CD8-positive, alpha-beta memory T cell (primary cell): ENCODE measurements around the gene CHRNA4. TPM values are rescaled to one million over a fixed set of nuclear protein-coding genes. Genes with fewer than 3 reads are reported as not detected.

Source experiments
- CTCF ChIA-PET: fragments of 350-600 bp; sonication (Branson Sonifier 250); formaldehyde crosslinking; loops from one replicate; lab custom pipeline; 2021; ENCODE audit warnings: antibody characterized with exemption; lab: Charles Lee
- POLR2A ChIA-PET: fragments of 350-600 bp; sonication (Branson Sonifier 250); formaldehyde crosslinking; loops from one replicate; lab custom pipeline; 2021; ENCODE audit warnings: antibody characterized with exemption; lab: Charles Lee
- DNase-seq, 5 donors: peaks; one replicate each; pipeline versions ENCODE4 v3.0.0 to v3.0.0-alpha.2; 2020 to 2022; ENCODE audit warnings: mixed read lengths in 1 of 5
- H3K27ac ChIP-seq: one replicate; pipeline ENCODE4 v1.7.0; 2013; ENCODE audit warnings: low read depth, mild to moderate bottlenecking, low read length, moderate library complexity
- H3K27me3 ChIP-seq: 2 replicates; pipeline ENCODE4 v1.7.0; 2013; ENCODE audit warnings: low read length, mild to moderate bottlenecking; ENCODE audit not compliant: insufficient read depth, poor library complexity, severe bottlenecking
- H3K36me3 ChIP-seq: 2 replicates; pipeline ENCODE4 v1.7.0; 2013; ENCODE audit warnings: mild to moderate bottlenecking, low read length, moderate library complexity; ENCODE audit not compliant: insufficient read depth
- H3K4me1 ChIP-seq: 2 replicates; pipeline ENCODE4 v1.7.0; 2013; ENCODE audit warnings: mild to moderate bottlenecking, low read length, moderate library complexity; ENCODE audit not compliant: insufficient read depth
- H3K4me3 ChIP-seq: 2 replicates; pipeline ENCODE4 v1.7.0; 2013; ENCODE audit warnings: mild to moderate bottlenecking, low read length
- H3K9me3 ChIP-seq: 2 replicates; pipeline ENCODE4 v1.7.0; 2013; ENCODE audit warnings: mild to moderate bottlenecking, low read length
- H3K27ac Mint-ChIP-seq, 8 donors: one replicate each; pipeline ENCODE4 v1.8.0; 2020 to 2021; ENCODE audit warnings: mixed read lengths in 8 of 8, mild to moderate bottlenecking in 6 of 8, inconsistent platforms in 3 of 8, moderate library complexity in 3 of 8
- H3K27me3 Mint-ChIP-seq, 2 donors: one replicate each; pipeline ENCODE4 v1.8.0; 2020 to 2021; ENCODE audit warnings: mixed read lengths in 2 of 2, mild to moderate bottlenecking in 1 of 2, moderate library complexity in 1 of 2
- H3K36me3 Mint-ChIP-seq, 3 donors: one replicate each; pipeline ENCODE4 v1.8.0; 2020 to 2021; ENCODE audit warnings: mixed read lengths in 3 of 3, inconsistent platforms in 1 of 3, mild to moderate bottlenecking in 1 of 3
- H3K4me1 Mint-ChIP-seq, 3 donors: one replicate each; pipeline ENCODE4 v1.8.0; 2020 to 2021; ENCODE audit warnings: mixed read lengths in 3 of 3, inconsistent platforms in 1 of 3, mild to moderate bottlenecking in 1 of 3
- H3K4me3 Mint-ChIP-seq, 7 donors: one replicate each; pipeline ENCODE4 v1.8.0; 2020 to 2021; ENCODE audit warnings: mixed read lengths in 7 of 7, mild to moderate bottlenecking in 6 of 7, moderate library complexity in 4 of 7, inconsistent platforms in 2 of 7
- H3K9me3 Mint-ChIP-seq, 5 donors: one replicate each; pipeline ENCODE4 v1.8.0; 2020 to 2022; ENCODE audit warnings: mixed read lengths in 5 of 5, mild to moderate bottlenecking in 3 of 5, moderate library complexity in 2 of 5, inconsistent platforms in 1 of 5
- polyA plus RNA-seq: library from polyadenylated mRNA; unstranded; fragments of 300-500 nt; fragmentation: Illumina TruSeq; gene quantifications from one replicate; pipeline ENCODE4 v1.2.3, GENCODE V29; 2021
- total RNA-seq, 2 experiments: library from RNA; stranded (reverse); gene quantifications; one replicate each; pipeline ENCODE4 v1.2.3, GENCODE V29; 2021

CHRNA4 gene
- total and polyA plus RNA-seq, 3 experiments from 2014 or later, result not detected

DNA sequence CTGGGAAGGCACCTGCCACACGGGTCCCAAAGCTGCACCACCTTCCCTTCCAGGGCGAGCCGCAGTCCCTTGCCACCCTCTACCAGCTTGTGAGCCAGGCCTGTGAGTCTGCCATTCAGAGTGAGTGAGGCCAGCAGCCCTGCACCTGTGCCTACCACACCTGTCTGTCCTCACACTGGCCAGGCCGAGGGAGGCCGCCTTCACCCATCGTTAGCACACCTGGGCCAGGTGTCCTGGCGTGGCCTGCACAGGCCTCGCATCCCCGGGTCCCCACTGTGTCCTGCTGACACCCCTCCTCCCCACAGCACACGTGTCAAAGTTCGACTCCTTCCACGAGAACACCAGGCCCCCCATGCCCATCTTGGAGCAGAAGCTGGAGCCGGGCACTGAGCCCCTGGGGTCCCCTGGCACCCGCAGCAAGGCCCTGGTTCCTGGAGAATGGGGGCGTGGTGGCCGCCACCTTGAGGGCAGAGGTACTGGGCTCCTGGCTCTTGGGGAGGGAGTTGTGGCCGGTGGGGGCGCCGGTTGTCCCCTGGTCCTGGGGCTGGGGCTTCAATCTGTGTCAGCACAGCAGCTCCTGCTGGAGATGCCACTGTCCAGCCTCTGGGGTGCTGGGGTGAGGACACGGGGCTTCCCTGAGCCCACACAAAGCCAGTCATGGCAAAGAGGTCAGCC lies 33.0 kb downstream of the CHRNA4 start:
- ChIA-PET CTCF (no interaction called here), POLR2A (no interaction called here)
- H3K4me1 ChIP-seq, result peaks cover 13% of the 10 kb centered on the region
- no peak overlapping the region for H3K4me3 ChIP-seq
- H3K9me3 ChIP-seq, result no peaks in the 10 kb centered on the region
- peaks cover 0 to 5% (median 4%) of the 10 kb centered on the region in 3 donors for H3K4me1 Mint-ChIP-seq
- peaks cover 0 to 7% (median 0%) of the 10 kb centered on the region in 3 donors for H3K36me3 Mint-ChIP-seq
- H3K9me3 Mint-ChIP-seq, result peaks cover 4 to 11% (median 7%) of the 10 kb centered on the region in 5 donors
- H3K4me3 Mint-ChIP-seq, result no peak overlapping the region
- H3K27ac ChIP-seq, result no peak overlapping the region
- H3K36me3 ChIP-seq, result no peaks in the 10 kb centered on the region
- peak overlapping the region in 1 of 8 donors; percentile 19 for H3K27ac Mint-ChIP-seq
- H3K27me3 Mint-ChIP-seq, result peaks cover 2 to 17% of the 10 kb centered on the region in 2 donors
- no peak for DNase-seq
- no peaks in the 10 kb centered on the region for H3K27me3 ChIP-seq

DNA sequence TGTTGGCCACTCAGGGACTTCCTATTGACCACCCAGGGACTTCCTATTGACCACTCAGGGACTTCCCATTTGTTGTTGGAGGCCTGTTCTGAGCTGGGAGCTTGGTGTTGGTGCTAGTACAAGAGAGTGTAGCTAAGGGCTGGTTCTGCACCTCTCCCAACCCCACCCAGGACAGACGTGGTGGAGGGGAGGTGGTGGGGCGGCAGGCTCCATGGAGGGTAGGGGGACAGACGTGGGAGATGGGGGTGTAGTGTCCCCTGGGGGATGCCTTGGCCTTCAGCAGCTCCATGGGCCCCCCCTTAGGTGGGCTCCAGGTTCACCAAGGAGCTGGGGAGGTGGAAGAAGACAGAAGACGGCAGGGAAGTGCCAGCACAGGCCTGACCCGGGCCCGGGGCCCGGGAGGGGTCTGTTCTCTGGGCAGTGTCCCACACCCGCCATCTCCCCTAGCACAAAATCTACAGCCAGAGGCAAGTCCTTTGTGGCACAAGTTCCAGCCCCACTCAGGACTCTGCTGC lies 33.9 kb downstream of the CHRNA4 start:
- Mint-ChIP-seq H3K4me3 (peak overlapping the region in 2 of 7 donors; percentile 12 to 28), H3K36me3 (peaks cover 0 to 7% (median 0%) of the 10 kb centered on the region in 3 donors), H3K27me3 (peaks cover 2 to 20% of the 10 kb centered on the region in 2 donors), H3K9me3 (peaks cover 4 to 11% (median 7%) of the 10 kb centered on the region in 5 donors), H3K27ac (peak overlapping the region; percentile 42 to 98 (median 86)), H3K4me1 (peaks cover 0 to 5% (median 4%) of the 10 kb centered on the region in 3 donors)
- H3K27me3 ChIP-seq, result no peaks in the 10 kb centered on the region
- no peaks in the 10 kb centered on the region for H3K9me3 ChIP-seq
- CTCF ChIA-PET, result no interaction called here
- H3K4me3 ChIP-seq, result no peak overlapping the region
- H3K4me1 ChIP-seq, result peaks cover 13% of the 10 kb centered on the region
- DNase-seq, result no peak
- H3K36me3 ChIP-seq, result no peaks in the 10 kb centered on the region
- POLR2A ChIA-PET, result no interaction called here
- peak overlapping the region; percentile 44 for H3K27ac ChIP-seq

DNA sequence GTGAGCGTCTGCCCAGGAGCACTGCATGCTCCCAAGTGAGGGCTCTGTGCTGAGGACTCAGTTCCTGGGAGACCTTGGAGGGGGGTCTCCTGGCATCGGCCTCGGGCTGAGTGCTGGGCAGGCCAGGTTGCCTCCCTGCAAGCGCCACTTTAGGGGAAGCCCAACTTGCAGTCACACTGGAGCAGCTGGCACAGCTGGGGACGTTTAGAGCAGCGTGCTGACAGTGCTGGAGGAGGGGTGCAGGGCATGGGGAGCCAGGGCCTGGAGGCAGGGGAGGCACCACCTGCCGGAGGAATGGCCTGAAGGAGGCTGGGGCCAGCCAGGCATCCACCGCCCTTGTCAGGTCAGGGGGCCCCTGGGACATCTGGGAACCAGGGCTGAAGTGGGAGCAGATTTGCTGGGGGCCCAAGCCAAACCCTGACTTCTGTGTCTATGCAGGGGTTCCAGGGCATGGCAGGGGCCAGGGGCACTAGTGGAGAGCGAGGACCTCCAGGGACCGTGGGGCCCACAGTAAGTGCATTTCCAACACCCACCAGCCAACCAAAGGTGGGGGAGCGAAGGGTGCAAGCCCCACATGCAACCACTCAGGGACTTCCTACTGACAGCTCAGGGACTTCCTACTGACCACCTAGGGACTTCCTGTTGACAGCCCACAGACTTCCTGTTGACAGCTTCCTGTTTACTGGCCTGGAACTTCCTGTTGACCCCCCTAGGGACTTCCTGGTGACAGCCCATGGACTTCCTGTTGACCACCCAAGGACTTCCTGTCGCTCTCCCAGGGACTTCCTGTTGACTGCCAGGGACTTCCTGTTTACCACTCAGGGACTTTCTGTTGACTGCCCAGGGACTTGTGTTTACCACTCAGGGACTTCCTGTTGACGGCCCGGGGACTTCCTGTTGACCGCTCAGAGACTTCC lies 34.6 kb downstream of the CHRNA4 start:
- DNase-seq, result peak in 1 of 5 donors; percentile 37
- Histone ChIP-seq H3K36me3 (no peaks in the 10 kb centered on the region), H3K9me3 (no peaks in the 10 kb centered on the region), H3K27me3 (no peaks in the 10 kb centered on the region), H3K27ac (peak overlapping the region; percentile 44), H3K4me1 (peaks cover 13% of the 10 kb centered on the region), H3K4me3 (no peak overlapping the region)
- peaks cover 0 to 2% (median 0%) of the 10 kb centered on the region in 3 donors for H3K36me3 Mint-ChIP-seq
- ChIA-PET POLR2A (no interaction called here), CTCF (no interaction called here)
- peaks cover 0 to 7% (median 3%) of the 10 kb centered on the region in 5 donors for H3K9me3 Mint-ChIP-seq
- H3K4me1 Mint-ChIP-seq, result peaks cover 0 to 5% (median 4%) of the 10 kb centered on the region in 3 donors
- peaks cover 0 to 14% of the 10 kb centered on the region in 2 donors for H3K27me3 Mint-ChIP-seq
- H3K27ac Mint-ChIP-seq, result peak overlapping the region; percentile 42 to 98 (median 86)
- peak overlapping the region in 2 of 7 donors; percentile 12 to 28 for H3K4me3 Mint-ChIP-seq

DNA sequence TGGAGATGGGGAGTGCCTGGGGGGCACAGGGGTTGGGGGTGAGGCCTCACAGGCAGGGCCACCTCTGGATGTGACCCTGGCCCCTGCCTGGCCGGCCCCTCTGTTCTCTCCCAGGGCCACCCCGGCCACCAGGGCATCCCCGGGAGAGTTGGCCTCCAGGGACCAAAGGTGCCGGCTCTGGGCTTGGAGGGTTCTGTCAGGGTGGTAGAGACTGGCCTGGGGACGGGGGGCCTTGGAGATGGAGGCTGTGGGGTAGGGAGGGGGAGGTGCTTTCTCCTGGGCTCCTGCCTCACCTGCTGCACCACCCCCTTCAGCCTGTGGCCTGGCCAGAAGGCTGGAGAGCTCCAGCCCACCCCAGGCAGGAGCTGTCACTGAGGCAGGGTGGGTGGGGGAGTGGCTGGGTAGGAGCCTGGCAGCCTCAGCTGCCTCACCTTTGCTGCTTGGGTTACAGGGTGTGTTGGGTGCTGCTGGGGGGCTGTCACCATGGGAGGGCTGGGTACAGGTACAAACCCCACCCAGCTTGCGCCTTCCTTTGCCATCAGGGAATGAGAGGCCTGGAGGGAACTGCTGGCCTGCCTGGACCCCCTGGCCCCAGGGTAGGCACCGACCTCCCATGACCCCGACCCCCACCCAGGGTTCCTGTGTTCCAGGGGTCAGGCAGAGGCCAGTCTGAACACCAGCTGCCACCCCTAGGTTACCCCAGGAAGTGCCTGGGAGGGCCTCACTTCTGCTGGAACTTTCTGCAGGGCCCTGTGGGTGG lies 35.4 kb downstream of the CHRNA4 start:
- ChIA-PET POLR2A (no interaction called here), CTCF (no interaction called here)
- H3K4me1 ChIP-seq, result peaks cover 13% of the 10 kb centered on the region
- Mint-ChIP-seq H3K36me3 (no peaks in the 10 kb centered on the region), H3K9me3 (peaks cover 0 to 7% (median 0%) of the 10 kb centered on the region in 5 donors), H3K27me3 (peaks cover 0 to 12% of the 10 kb centered on the region in 2 donors), H3K4me3 (no peak overlapping the region), H3K4me1 (peaks cover 0 to 5% (median 4%) of the 10 kb centered on the region in 3 donors), H3K27ac (peak overlapping the region in 2 of 8 donors; percentile 43 to 57)
- H3K9me3 ChIP-seq, result no peaks in the 10 kb centered on the region
- no peaks in the 10 kb centered on the region for H3K27me3 ChIP-seq
- peak in 1 of 5 donors; percentile 43 for DNase-seq
- no peaks in the 10 kb centered on the region for H3K36me3 ChIP-seq
- no peak overlapping the region for H3K27ac ChIP-seq
- no peak overlapping the region for H3K4me3 ChIP-seq

DNA sequence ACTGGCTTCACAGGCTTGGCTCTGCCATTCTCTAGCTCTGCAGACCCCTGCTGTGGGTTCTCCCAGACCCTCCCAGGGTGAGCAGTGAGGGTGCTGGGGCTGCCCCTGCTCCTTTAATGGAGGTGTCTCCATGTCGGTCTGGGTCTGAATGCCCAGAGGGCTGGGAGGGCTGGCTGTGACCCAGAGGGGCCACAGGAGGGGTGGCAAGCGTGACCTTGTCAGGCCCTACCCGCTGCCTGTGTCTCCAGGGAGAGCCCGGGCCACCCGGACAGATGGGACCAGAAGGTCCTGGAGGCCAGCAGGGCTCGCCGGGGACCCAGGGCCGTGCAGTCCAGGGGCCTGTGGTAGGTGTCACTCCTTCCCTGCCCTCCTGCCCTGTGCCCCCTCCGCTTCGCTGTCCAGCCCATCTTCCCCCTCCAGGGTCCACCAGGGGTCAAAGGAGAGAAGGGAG lies 36.1 kb downstream of the CHRNA4 start:
- Mint-ChIP-seq H3K4me3 (no peak overlapping the region), H3K27me3 (peaks cover 0 to 12% of the 10 kb centered on the region in 2 donors), H3K9me3 (peaks cover 0 to 7% (median 0%) of the 10 kb centered on the region in 5 donors), H3K4me1 (peaks cover 0 to 5% (median 4%) of the 10 kb centered on the region in 3 donors), H3K36me3 (no peaks in the 10 kb centered on the region), H3K27ac (no peak overlapping the region)
- Histone ChIP-seq H3K27ac (no peak overlapping the region), H3K4me1 (peaks cover 13% of the 10 kb centered on the region), H3K36me3 (no peaks in the 10 kb centered on the region), H3K27me3 (no peaks in the 10 kb centered on the region), H3K4me3 (no peak overlapping the region), H3K9me3 (no peaks in the 10 kb centered on the region)
- ChIA-PET POLR2A (no interaction called here), CTCF (no interaction called here)
- peak in 1 of 5 donors; percentile 28 for DNase-seq

DNA sequence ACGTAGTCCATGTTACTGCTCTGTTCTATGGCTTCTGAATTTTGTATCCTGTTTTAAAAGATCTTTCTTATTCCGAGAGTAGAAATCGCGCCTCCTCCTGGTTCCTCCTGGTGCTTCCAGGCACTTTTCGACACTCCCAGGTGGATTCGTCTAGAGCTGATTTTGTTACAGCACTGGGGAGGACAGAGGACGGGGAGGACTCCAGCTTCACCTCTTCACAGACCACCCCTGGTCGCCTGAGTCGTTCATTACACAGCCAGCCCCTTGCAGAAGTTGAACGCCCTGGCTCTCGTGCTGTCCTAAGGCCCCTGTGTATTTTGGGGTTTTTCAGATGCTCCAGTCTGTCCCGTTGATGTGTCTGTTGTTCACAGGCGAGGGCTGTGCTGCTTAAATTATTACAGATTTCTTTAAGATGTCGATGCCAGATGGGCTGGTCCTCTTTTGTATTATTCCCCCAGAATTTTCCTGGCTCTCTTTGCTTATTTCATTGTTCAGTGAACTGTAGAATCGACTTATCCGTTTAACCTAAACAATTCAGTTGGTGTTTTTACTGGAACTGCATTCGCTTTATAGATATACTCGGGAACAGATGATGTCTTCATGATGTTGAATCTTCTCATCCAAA lies 37.7 kb downstream of the CHRNA4 start:
- Mint-ChIP-seq H3K36me3 (no peaks in the 10 kb centered on the region), H3K4me1 (peaks cover 0 to 5% (median 4%) of the 10 kb centered on the region in 3 donors)
- POLR2A ChIA-PET, result no interaction called here

DNA sequence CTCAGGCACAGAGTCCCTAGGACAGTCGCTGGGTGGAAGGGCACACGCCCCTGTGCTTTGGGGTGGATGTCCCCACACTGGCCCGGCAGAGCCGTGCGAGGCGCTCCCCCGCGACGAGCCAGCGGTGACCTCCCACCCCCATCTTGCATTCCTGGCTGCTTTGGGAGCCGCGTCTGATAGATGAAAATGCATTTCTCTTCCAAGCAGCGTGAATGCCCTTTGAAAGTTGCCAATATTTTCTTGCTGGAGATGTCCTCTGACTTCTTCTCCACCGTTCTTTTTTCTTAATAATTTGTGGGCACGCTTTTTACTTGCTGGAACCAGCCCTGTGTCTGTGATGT lies 38.2 kb downstream of the CHRNA4 start:
- H3K27me3 ChIP-seq, result no peaks in the 10 kb centered on the region
- Mint-ChIP-seq H3K4me1 (peaks cover 0 to 5% (median 4%) of the 10 kb centered on the region in 3 donors), H3K36me3 (no peaks in the 10 kb centered on the region), H3K4me3 (no peak overlapping the region), H3K27ac (peak overlapping the region in 1 of 8 donors; percentile 50), H3K9me3 (peaks cover 0 to 3% (median 0%) of the 10 kb centered on the region in 5 donors), H3K27me3 (peaks cover 2 to 12% of the 10 kb centered on the region in 2 donors)
- ChIA-PET CTCF (no interaction called here), POLR2A (no interaction called here)
- no peaks in the 10 kb centered on the region for H3K9me3 ChIP-seq
- H3K27ac ChIP-seq, result no peak overlapping the region
- no peaks in the 10 kb centered on the region for H3K36me3 ChIP-seq
- no peak for DNase-seq
- no peak overlapping the region for H3K4me3 ChIP-seq
- peaks cover 13% of the 10 kb centered on the region for H3K4me1 ChIP-seq

More for the DNA sequence above, 37.7 kb downstream of the CHRNA4 start:
- Histone ChIP-seq H3K4me3 (no peak overlapping the region), H3K4me1 (peaks cover 13% of the 10 kb centered on the region), H3K27me3 (no peaks in the 10 kb centered on the region), H3K9me3 (no peaks in the 10 kb centered on the region), H3K27ac (no peak overlapping the region), H3K36me3 (no peaks in the 10 kb centered on the region)
- CTCF ChIA-PET, result no interaction called here
- H3K27me3 Mint-ChIP-seq, result peaks cover 0 to 12% of the 10 kb centered on the region in 2 donors
- peaks cover 0 to 3% (median 0%) of the 10 kb centered on the region in 5 donors for H3K9me3 Mint-ChIP-seq
- no peak overlapping the region for H3K4me3 Mint-ChIP-seq
- peak in 1 of 5 donors; percentile 21 for DNase-seq
- peak overlapping the region in 1 of 8 donors; percentile 74 for H3K27ac Mint-ChIP-seq
